GM21619 (cell line): ENCODE data around the gene ANKRD23.
"Not testable (repeated sequence)": the region's sequence is repeated elsewhere in the genome, so short reads cannot be mapped to it uniquely, and the experiment has no call there.

Experiments used
- ATAC-seq: cut with Tn5 transposase; IDR thresholded peaks from one replicate; pipeline ENCODE4 v1.9.1; 2021; ENCODE audit not compliant: unreplicated experiment

The ANKRD23 gene

GRCh38 chr2:96843538-96844268, at the start of gene ANKRD23:
Gene ANKRD23, minus strand, starts transcription at chr2:96844021. Its CDS starts 29 bp downstream, at chr2:96843992.
- ATAC-seq = no peak

GRCh38 chr2:96891591-96892333, 47.9 kb upstream of the ANKRD23 start:
- ATAC-seq = no peak

DNA sequence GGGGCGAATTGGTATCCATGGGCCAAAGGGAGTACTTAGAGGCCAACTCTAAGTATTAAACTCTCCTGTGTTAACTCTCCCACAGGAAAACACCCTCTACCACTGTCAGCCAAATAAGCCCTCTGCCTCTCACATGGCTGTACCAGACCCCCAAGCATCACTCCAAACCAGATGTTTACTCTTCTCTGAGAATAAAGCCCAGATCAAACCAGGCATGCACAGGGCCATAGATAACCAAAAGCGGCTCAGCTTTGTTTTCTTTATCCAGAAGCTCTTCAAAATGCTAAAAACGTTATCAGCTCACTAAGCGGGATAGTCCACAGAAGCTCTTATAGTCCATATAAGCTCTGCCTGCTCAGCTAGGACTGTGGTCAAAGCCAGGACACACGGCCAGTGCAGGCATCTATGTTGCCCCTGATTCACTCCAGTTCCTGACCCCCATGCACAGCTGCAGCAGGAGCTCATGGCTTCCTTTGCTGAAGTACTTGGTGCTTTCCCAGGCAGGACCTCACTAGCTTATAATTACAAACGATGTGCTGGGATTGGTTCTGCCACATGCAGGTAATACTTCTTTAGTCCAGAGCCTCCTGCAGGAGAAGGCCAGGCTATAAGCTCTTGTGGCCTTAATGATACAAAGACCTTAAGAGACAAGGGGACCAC, 47.0 kb upstream of the ANKRD23 start:
- no peak for ATAC-seq

GRCh38 chr2:96890252-96890651, 46.4 kb upstream of the ANKRD23 start:
- no peak for ATAC-seq

- not testable (repeated sequence) for ATAC-seq
Observed at GRCh38 chr2:96889502-96889901, 45.7 kb upstream of the ANKRD23 start.

DNA sequence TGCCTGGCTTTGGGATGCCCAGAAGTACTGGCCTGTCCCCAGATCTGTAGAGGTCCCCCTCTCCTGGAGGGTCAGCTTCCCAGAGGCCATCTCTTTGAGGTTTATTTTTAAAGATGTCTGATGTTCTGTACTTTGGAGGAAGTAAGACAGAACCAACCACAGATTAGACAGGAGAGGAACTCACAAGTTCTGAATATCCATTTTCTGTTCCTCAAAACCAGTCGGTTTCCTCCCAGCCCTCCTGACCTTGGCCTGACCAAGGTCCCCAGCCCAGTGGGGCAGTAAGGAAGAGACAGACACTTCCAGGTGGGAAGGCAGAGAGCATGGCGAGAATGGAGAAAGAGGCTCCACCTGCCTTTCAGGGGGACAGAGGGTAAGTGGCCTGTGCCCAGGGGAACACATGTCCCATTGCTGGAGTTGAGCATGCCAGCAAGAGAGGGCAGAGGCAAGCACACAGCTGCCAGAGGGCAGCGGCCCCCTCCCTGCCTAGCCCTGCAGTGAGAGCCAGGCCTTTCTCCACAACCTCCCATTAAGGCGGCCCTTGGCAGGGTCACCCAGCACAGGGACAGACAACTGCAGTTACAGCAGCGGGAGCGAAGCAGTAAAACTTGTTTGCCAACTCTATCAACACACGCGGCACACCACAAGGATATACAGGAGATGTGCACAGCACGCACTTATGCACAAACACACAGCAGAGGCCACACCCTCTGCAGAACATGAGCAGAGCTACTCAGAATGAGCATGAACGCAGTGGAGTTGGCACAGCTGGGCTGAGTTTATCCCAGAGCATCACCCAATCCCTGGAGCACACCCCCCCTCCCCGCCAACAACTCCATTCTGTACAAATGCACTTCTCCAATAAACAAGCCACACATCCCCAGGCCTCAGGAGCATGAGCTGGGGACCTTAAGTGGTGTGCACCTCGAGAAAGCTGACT, 44.5 kb upstream of the ANKRD23 start:
- no peak for ATAC-seq

- no peak for ATAC-seq
Observed at GRCh38 chr2:96887493-96888012, 43.7 kb upstream of the ANKRD23 start.

- no peak for ATAC-seq
Observed at GRCh38 chr2:96885432-96886347, 41.9 kb upstream of the ANKRD23 start.

- no peak for ATAC-seq
Observed at GRCh38 chr2:96884299-96885094, 40.7 kb upstream of the ANKRD23 start.

GRCh38 chr2:96883306-96883705, 39.5 kb upstream of the ANKRD23 start:
- no peak for ATAC-seq

DNA sequence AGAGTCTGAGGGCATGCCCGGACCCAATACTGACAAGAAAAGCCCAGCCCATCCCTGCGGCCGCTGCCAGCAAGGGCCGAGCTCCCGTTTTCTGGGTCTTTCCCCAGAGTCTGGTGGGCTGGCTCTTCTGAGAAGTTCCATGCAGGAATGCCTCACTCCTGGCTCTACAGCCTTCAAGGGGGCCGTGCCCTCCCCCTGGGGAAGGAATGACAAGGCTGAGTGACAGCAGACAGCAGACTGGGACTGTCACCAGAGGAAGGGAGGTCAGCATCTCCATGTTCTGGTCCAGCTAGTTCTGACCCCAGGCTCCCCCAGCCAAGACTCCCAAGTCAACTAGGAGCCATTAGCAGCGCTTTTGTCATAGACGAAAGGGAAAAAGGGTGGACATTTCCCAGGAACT, 39.1 kb upstream of the ANKRD23 start:
- ATAC-seq = no peak

- ATAC-seq = no peak
Observed at GRCh38 chr2:96882230-96882629, 38.4 kb upstream of the ANKRD23 start.

- ATAC-seq = no peak
Observed at GRCh38 chr2:96881349-96882195, 37.8 kb upstream of the ANKRD23 start.

DNA sequence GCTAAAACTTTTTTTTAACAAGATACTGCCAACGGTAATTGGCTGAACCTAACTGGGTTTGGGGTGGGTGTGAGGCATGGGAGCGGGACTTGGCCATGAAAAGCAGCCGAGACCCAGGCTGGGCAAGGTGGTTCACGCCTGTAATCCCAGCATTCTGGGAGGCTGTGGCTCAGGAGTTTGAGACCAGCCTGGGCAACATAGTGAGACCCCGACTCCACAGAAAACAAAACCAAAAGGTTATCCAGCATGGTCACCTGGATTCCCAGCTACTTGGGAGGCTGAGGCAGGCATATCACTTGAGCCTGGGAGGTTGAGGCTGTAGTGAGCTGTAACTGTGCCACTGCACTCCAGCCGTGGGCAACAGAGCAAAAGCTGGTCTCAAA, 37.1 kb upstream of the ANKRD23 start:
- no peak for ATAC-seq

- ATAC-seq = no peak
Observed at GRCh38 chr2:96879545-96880040, 35.8 kb upstream of the ANKRD23 start.

GRCh38 chr2:96878796-96879544, 35.1 kb upstream of the ANKRD23 start:
- no peak for ATAC-seq

DNA sequence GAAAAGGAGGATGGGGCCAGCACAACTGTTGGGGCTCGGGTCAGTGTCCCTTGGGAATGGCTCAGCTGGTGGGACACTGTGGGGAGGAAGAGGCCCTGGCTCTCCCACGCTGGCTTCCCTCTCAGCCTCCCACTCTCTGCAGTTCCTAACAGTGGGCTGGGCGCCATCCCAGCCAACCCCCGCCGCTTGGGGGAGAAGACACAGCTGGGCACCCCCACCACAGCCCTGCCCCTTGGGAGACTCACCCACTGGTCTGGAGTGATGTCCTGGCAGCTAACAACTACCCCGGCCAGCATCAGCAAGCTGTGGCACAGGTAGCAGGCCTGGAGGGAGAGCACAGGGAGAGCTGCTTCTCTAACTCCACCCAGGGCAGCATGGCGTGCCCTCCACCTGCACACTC, 34.4 kb upstream of the ANKRD23 start:
- no peak for ATAC-seq
